HG03159 (cell line): Measurements from ENCODE around the gene GHDC.
"Not testable (repeated sequence)": the region's sequence is repeated elsewhere in the genome, so short reads cannot be mapped to it uniquely, and the experiment has no call there.

Experiments used
- ATAC-seq: cut with Tn5 transposase; IDR thresholded peaks from one replicate; pipeline ENCODE4 v1.9.1; 2021; ENCODE audit warnings: mild to moderate bottlenecking, moderate library complexity; ENCODE audit not compliant: unreplicated experiment

The GHDC gene

GRCh38 chr17:42203354-42203753, 9.1 kb upstream of the GHDC start:
- no peak for ATAC-seq

- no peak for ATAC-seq
Measured at GRCh38 chr17:42202696-42203095, 8.4 kb upstream of the GHDC start.

GRCh38 chr17:42202159-42202558, 7.9 kb upstream of the GHDC start:
- ATAC-seq = no peak

- no peak for ATAC-seq
Measured at GRCh38 chr17:42201458-42201772, 7.1 kb upstream of the GHDC start.

- ATAC-seq = no peak
Measured at GRCh38 chr17:42200706-42201457, 6.6 kb upstream of the GHDC start.

- no peak for ATAC-seq
Measured at GRCh38 chr17:42199416-42200011, 5.2 kb upstream of the GHDC start.

- no peak for ATAC-seq
Measured at GRCh38 chr17:42198897-42199296, 4.6 kb upstream of the GHDC start.

- no peak for ATAC-seq
Measured at GRCh38 chr17:42197564-42198156, 3.4 kb upstream of the GHDC start.

- no peak for ATAC-seq
Measured at GRCh38 chr17:42193216-42193968, 902 bp downstream of the GHDC start.

- no peak for ATAC-seq
Measured at GRCh38 chr17:42192189-42193126, 1.8 kb downstream of the GHDC start.

GRCh38 chr17:42191275-42191608, 3.1 kb downstream of the GHDC start:
- ATAC-seq = no peak

GRCh38 chr17:42190491-42191274, 3.6 kb downstream of the GHDC start:
- no peak for ATAC-seq

- no peak for ATAC-seq
Measured at GRCh38 chr17:42189651-42189965, 4.7 kb downstream of the GHDC start.

GRCh38 chr17:42188749-42189650, 5.3 kb downstream of the GHDC start:
- ATAC-seq = no peak

GRCh38 chr17:42187833-42188232, 6.5 kb downstream of the GHDC start:
- ATAC-seq = no peak

GRCh38 chr17:42186191-42186590, 8.1 kb downstream of the GHDC start:
- not testable (repeated sequence) for ATAC-seq

GRCh38 chr17:42185621-42185930, 8.7 kb downstream of the GHDC start:
- ATAC-seq = no peak

- ATAC-seq = no peak
Measured at GRCh38 chr17:42184713-42185620, 9.3 kb downstream of the GHDC start, which contains the start of gene HCRT. TSS of gene HCRT (minus strand) at chr17:42185452. CDS start at chr17:42185365, 87 bp downstream.
